Loucy (cell line): ENCODE data around the gene SEC62.

Source experiments
- CTCF ChIP-seq: fragments of 200-600 bp; sonication (generic); conservative IDR thresholded peaks from 2 replicates; pipeline ENCODE4 v1.5.1; 2014; ENCODE audit warnings: mild to moderate bottlenecking, antibody characterized with exemption, low read length
- EZH2phosphoT487 ChIP-seq: fragments of 200-600 bp; IDR thresholded peaks from 2 replicates; pipeline ENCODE4 v1.6.1; 2018; ENCODE audit warnings: antibody characterized with exemption, mild to moderate bottlenecking, moderate library complexity, borderline replicate concordance

DNA sequence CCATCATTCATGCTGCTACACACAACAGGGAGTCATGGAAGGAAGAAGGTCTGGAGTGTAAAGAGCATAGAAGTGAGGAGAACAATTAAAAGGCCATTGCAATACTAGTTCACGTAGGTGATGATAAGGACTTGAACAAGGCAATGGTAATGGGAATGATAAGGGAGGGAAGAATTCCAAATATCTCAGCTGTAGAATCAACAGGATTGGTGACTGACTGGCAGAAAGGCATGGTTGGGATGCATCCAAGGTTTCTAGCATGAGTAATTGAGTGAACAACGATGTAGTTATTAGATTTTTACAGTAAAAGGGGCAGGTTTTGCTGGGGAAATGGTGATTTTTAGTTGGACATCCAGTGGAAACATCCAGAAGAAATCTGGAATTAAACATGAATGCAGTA lies 2.4 kb upstream of the SEC62 start:
- TF ChIP-seq CTCF (no peak), EZH2phosphoT487 (no peak)
